HG03575 (cell line): ENCODE data around the gene F10.
"Not testable (repeated sequence)": the region's sequence is repeated elsewhere in the genome, so short reads cannot be mapped to it uniquely, and the experiment has no call there.

Experiments
- ATAC-seq: cut with Tn5 transposase; IDR thresholded peaks from one replicate; pipeline ENCODE4 v1.9.1; 2021; ENCODE audit not compliant: unreplicated experiment, insufficient number of reproducible peaks, low FRiP score; ENCODE audit errors: extremely low read depth

Gene F10

GRCh38 chr13:113096745-113097305, 25.8 kb upstream of the F10 start:
- ATAC-seq = no peak

GRCh38 chr13:113097651-113098050, 24.9 kb upstream of the F10 start:
- ATAC-seq = no peak

- no peak for ATAC-seq
These were observed 24.4 kb upstream of the F10 start for GRCh38 chr13:113098162-113098732.

- no peak for ATAC-seq
These were observed 23.5 kb upstream of the F10 start for GRCh38 chr13:113099142-113099541.

- not testable (repeated sequence) for ATAC-seq
These were observed 20.3 kb upstream of the F10 start for GRCh38 chr13:113102302-113102701.

GRCh38 chr13:113102727-113103126, 19.9 kb upstream of the F10 start:
- no peak for ATAC-seq

GRCh38 chr13:113103646-113104045, 19.0 kb upstream of the F10 start:
- ATAC-seq = no peak

- no peak for ATAC-seq
These were observed 17.3 kb upstream of the F10 start, which contains the start of gene F7 for GRCh38 chr13:113105032-113105920. TSS of gene F7 (plus strand) at chr13:113105791. CDS start at chr13:113105842, 51 bp downstream.

GRCh38 chr13:113105921-113106452, 16.6 kb upstream of the F10 start:
- no peak for ATAC-seq

GRCh38 chr13:113106711-113107351, 15.8 kb upstream of the F10 start:
- no peak for ATAC-seq

- ATAC-seq = not testable (repeated sequence)
These were observed 14.1 kb upstream of the F10 start for GRCh38 chr13:113108521-113108920.

- no peak for ATAC-seq
These were observed 13.2 kb upstream of the F10 start for GRCh38 chr13:113109151-113110047.

GRCh38 chr13:113110048-113110851, 12.3 kb upstream of the F10 start:
- ATAC-seq = no peak

- ATAC-seq = no peak
These were observed 11.7 kb upstream of the F10 start for GRCh38 chr13:113110852-113111315.

GRCh38 chr13:113111821-113112220, 10.8 kb upstream of the F10 start:
- ATAC-seq = not testable (repeated sequence)

GRCh38 chr13:113112475-113112874, 10.1 kb upstream of the F10 start:
- ATAC-seq = not testable (repeated sequence)
